ENCODE measurements around the gene RND3.

The RND3 gene

GRCh38 chr2:150476286-150476685 lies 11.2 kb downstream of the RND3 start:
- no peak for DNase-seq (ENCODE audit: low read depth in 2 of 2)

- DNase-seq (ENCODE audit: low read depth in 2 of 2): no peak
These were observed 11.8 kb downstream of the RND3 start for GRCh38 chr2:150475479-150476250.

GRCh38 chr2:150474326-150475074 lies 13.0 kb downstream of the RND3 start:
- no peak for DNase-seq (ENCODE audit: low read depth in 2 of 2)

- no peak for DNase-seq (ENCODE audit: low read depth in 2 of 2)
These were observed 13.7 kb downstream of the RND3 start for GRCh38 chr2:150473767-150474166.

GRCh38 chr2:150472511-150472899 lies 15.0 kb downstream of the RND3 start:
- DNase-seq (ENCODE audit: low read depth in 2 of 2): no peak

GRCh38 chr2:150471813-150472510 lies 15.5 kb downstream of the RND3 start:
- no peak for DNase-seq (ENCODE audit: low read depth in 2 of 2)

- no peak for DNase-seq (ENCODE audit: low read depth in 2 of 2)
These were observed 17.0 kb downstream of the RND3 start for GRCh38 chr2:150470435-150470834.

- DNase-seq (ENCODE audit: low read depth in 2 of 2): no peak
These were observed 17.7 kb downstream of the RND3 start for GRCh38 chr2:150469706-150470274.

GRCh38 chr2:150468350-150468960 lies 19.0 kb downstream of the RND3 start:
- no peak for DNase-seq (ENCODE audit: low read depth in 2 of 2)

GRCh38 chr2:150467621-150467963 lies 19.9 kb downstream of the RND3 start:
- DNase-seq (ENCODE audit: low read depth in 2 of 2): no peak

- no peak for DNase-seq (ENCODE audit: low read depth in 2 of 2)
These were observed 20.5 kb downstream of the RND3 start for GRCh38 chr2:150466741-150467620.

GRCh38 chr2:150465703-150466569 lies 21.5 kb downstream of the RND3 start:
- no peak for DNase-seq (ENCODE audit: low read depth in 2 of 2)

- no peak for DNase-seq (ENCODE audit: low read depth in 2 of 2)
These were observed 22.5 kb downstream of the RND3 start for GRCh38 chr2:150464986-150465385.

GRCh38 chr2:150464270-150464669 lies 23.2 kb downstream of the RND3 start:
- no peak for DNase-seq (ENCODE audit: low read depth in 2 of 2)

GRCh38 chr2:150462770-150463169 lies 24.7 kb downstream of the RND3 start:
- no peak for DNase-seq (ENCODE audit: low read depth in 2 of 2)

- DNase-seq (ENCODE audit: low read depth in 2 of 2): no peak
These were observed 28.2 kb downstream of the RND3 start for GRCh38 chr2:150459281-150459680.

GRCh38 chr2:150450765-150451164 lies 36.7 kb downstream of the RND3 start:
- DNase-seq (ENCODE audit: low read depth in 2 of 2): no peak

GRCh38 chr2:150449856-150450255 lies 37.6 kb downstream of the RND3 start:
- DNase-seq (ENCODE audit: low read depth in 2 of 2): no peak

GRCh38 chr2:150445398-150445797 lies 42.1 kb downstream of the RND3 start:
- DNase-seq (ENCODE audit: low read depth in 2 of 2): no peak

GRCh38 chr2:150442484-150442883 lies 45.0 kb downstream of the RND3 start:
- no peak for DNase-seq (ENCODE audit: low read depth in 2 of 2)

Measured in stimulated activated CD4-positive, alpha-beta T cell treated with anti-CD3 and anti-CD28 coated beads, Interleukin-1b, Interleukin-23, amount 100 ng/mL, for 1 hour (primary cell).